ENCODE results near the gene MARVELD1. TPM values are rescaled to one million over a fixed set of nuclear protein-coding genes. Genes with fewer than 3 reads are reported as not detected.

MARVELD1 gene
- total RNA-seq = 10 to 100 TPM; 70.6 to 89.1 TPM

GRCh38 chr10:97713339-97713825, at the start of gene MARVELD1:
Gene MARVELD1 (plus strand): TSS chr10:97713730. CDS start chr10:97713877, 147 bp downstream.

GRCh38 chr10:97686962-97687784, 26.4 kb upstream of the MARVELD1 start, which contains the start of gene AVPI1:
Gene AVPI1 (minus strand): TSS chr10:97687241. CDS start chr10:97679905, 7,336 bp downstream.

GRCh38 chr10:97736902-97737769, 23.6 kb downstream of the MARVELD1 start, which contains the start of gene ZFYVE27:
Gene ZFYVE27 (plus strand): TSS chr10:97737128. CDS start chr10:97738478, 1,350 bp downstream.

Other genes with a start within 250 kb of the MARVELD1 start
- 100 to 1,000 TPM in 1 of 2 donors, 10 to 100 TPM in 1; 78.3 to 105 TPM for gene MMS19, start 215.3 kb upstream of the MARVELD1 start, total RNA-seq
- 10 to 100 TPM; 34.8 to 44.0 TPM for gene UBTD1, start 214.8 kb upstream of the MARVELD1 start, total RNA-seq
- gene ANKRD2, start 141.0 kb upstream of the MARVELD1 start, total RNA-seq = under 1 TPM; under 0.01 to 0.33 TPM
- gene HOGA1, start 129.3 kb upstream of the MARVELD1 start, total RNA-seq = 1 to 10 TPM; 1.3 to 1.7 TPM
- gene C10orf62, start 124.0 kb upstream of the MARVELD1 start, total RNA-seq = not detected
- gene MORN4, start 80.2 kb upstream of the MARVELD1 start, total RNA-seq = 1 to 10 TPM; 4.1 to 4.3 TPM
- 10 to 100 TPM; 18.6 to 23.7 TPM for gene PI4K2A, start 73.1 kb upstream of the MARVELD1 start, total RNA-seq
- 100 to 1,000 TPM; 198 to 284 TPM for gene AVPI1, start 26.5 kb upstream of the MARVELD1 start, total RNA-seq
- 10 to 100 TPM; 37.9 to 40.6 TPM for gene ZFYVE27, start 23.4 kb downstream of the MARVELD1 start, total RNA-seq
- gene SFRP5, start 58.3 kb downstream of the MARVELD1 start, total RNA-seq = not detected
- 1 to 10 TPM; 3.8 to 7.7 TPM for gene GOLGA7B, start 136.1 kb downstream of the MARVELD1 start, total RNA-seq